Coronary artery (tissue), 2 donors: ENCODE data around the gene CCSER1.

Experiments used
- DNase-seq: peaks from one replicate; pipeline ENCODE4 v3.0.0-alpha.2; 2017; ENCODE audit warnings: low spot score
- H3K27ac ChIP-seq, 2 donors: fragments of 200-600 bp; sonication (generic); one replicate each; pipeline ENCODE4 v1.5.1; 2016 to 2019
- H3K4me3 ChIP-seq: fragments of 200-600 bp; sonication (generic); 2 replicates; pipeline ENCODE4 v1.5.1; 2016; ENCODE audit warnings: mild to moderate bottlenecking, moderate library complexity
- TF ChIP-seq, protein P1 (sequence below): fragments of 200-600 bp; sonication (generic); IDR thresholded peaks from one replicate; pipeline ENCODE4 v1.5.1; 2019; ENCODE audit warnings: antibody characterized with exemption

Gene CCSER1

GRCh38 chr4:90187148-90187884 is 60.1 kb downstream of the CCSER1 start:
- no peak for DNase-seq
- TF ChIP-seq, protein P1, sequence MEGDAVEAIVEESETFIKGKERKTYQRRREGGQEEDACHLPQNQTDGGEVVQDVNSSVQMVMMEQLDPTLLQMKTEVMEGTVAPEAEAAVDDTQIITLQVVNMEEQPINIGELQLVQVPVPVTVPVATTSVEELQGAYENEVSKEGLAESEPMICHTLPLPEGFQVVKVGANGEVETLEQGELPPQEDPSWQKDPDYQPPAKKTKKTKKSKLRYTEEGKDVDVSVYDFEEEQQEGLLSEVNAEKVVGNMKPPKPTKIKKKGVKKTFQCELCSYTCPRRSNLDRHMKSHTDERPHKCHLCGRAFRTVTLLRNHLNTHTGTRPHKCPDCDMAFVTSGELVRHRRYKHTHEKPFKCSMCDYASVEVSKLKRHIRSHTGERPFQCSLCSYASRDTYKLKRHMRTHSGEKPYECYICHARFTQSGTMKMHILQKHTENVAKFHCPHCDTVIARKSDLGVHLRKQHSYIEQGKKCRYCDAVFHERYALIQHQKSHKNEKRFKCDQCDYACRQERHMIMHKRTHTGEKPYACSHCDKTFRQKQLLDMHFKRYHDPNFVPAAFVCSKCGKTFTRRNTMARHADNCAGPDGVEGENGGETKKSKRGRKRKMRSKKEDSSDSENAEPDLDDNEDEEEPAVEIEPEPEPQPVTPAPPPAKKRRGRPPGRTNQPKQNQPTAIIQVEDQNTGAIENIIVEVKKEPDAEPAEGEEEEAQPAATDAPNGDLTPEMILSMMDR, result no peak
- no peak overlapping the region for H3K27ac ChIP-seq
- no peak overlapping the region for H3K4me3 ChIP-seq

DNA sequence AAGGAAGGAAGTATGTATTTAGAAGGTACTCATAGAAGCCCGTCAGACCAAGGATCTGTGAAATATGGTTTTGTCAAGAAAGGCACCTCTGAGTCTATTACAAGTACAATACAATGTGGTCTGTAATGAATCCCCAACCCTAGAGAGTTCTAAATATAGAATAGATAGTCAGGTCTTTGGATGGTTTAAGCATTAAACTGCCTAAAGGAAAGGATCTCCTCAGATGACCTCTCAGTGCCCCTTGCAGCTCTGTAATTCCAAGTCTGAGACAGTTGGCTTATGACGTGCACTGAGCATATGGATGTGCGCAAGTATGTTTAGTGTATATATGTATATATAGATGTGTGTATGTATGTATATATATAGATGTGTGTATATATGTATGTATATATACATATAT is 62.0 kb downstream of the CCSER1 start:
- Histone ChIP-seq H3K27ac (no peak overlapping the region), H3K4me3 (no peak overlapping the region)
- TF ChIP-seq, protein P1, result no peak
- no peak for DNase-seq

- TF ChIP-seq, protein P1, result no peak
- Histone ChIP-seq H3K4me3 (no peak overlapping the region), H3K27ac (no peak overlapping the region)
- no peak for DNase-seq
Measured at GRCh38 chr4:90189946-90190345, 62.8 kb downstream of the CCSER1 start.

DNA sequence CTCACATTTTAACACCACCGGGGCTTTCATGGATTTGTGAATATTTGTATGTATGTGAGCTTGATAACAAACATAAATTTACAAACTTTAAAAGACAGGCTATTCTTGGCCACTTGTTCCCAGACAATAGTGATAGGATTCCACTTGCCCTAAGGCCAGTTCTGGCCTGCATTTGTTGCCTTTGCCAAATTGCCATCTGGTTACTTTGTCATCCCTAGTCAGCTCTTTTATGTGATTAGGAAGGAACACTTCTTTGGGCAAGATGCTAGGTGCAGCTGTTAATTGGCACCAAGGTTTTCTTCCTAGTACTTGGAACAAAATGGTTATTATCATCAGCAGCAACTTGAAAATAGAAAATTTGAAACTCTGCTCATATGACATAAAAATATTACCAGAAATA is 63.3 kb downstream of the CCSER1 start:
- Histone ChIP-seq H3K4me3 (no peak overlapping the region), H3K27ac (no peak overlapping the region)
- no peak for DNase-seq
- TF ChIP-seq, protein P1, result no peak

DNA sequence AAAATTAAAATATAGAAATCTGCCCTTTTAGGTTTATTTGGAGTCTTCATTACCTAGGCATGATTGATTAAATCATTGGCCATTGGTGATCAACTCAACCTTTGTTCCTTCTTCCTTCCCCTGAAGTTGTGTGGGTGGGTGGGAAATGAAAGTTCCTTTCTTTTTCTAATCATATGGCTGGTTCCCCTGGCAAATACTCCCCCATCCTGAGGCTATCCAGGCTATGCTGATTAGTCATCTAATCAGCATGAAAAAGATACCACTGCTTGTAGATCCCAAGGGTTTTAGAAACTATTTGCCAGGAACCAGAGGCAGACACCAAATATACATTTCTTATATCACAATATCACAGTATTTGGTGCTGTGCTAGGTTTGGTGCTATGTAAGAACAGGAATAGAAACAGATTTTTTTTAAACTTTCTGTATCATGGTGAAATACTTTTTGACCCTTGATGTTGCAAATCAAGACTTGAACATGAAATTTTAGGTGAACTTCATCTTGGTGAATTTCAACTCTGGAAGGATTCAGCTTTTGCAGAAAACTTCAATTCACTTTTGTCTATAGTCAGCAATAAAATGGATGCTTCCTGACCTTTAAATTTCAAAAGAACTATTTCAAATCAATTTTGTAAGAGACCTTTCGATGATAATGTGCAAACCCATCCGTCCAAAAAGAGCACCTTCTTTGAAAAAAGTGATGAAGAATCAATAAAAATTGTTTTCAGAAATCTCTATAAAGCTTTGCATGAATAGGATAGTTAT is 71.1 kb downstream of the CCSER1 start:
- Histone ChIP-seq H3K27ac (no peak overlapping the region), H3K4me3 (no peak overlapping the region)
- TF ChIP-seq, protein P1, result no peak
- DNase-seq, result no peak

- TF ChIP-seq, protein P1, result no peak
- no peak for DNase-seq
- H3K4me3 ChIP-seq, result no peak overlapping the region
- H3K27ac ChIP-seq, result no peak overlapping the region
Measured at GRCh38 chr4:90207887-90208454, 80.8 kb downstream of the CCSER1 start.
